ENCODE results near the gene SFI1. TPM values are rescaled to one million over a fixed set of nuclear protein-coding genes. Genes with fewer than 3 reads are reported as not detected.

The SFI1 gene
- 17.9 TPM for polyA plus RNA-seq (2013, experiment 1 of 2)
- 18.3 TPM for polyA plus RNA-seq (2013, experiment 2 of 2)

DNA sequence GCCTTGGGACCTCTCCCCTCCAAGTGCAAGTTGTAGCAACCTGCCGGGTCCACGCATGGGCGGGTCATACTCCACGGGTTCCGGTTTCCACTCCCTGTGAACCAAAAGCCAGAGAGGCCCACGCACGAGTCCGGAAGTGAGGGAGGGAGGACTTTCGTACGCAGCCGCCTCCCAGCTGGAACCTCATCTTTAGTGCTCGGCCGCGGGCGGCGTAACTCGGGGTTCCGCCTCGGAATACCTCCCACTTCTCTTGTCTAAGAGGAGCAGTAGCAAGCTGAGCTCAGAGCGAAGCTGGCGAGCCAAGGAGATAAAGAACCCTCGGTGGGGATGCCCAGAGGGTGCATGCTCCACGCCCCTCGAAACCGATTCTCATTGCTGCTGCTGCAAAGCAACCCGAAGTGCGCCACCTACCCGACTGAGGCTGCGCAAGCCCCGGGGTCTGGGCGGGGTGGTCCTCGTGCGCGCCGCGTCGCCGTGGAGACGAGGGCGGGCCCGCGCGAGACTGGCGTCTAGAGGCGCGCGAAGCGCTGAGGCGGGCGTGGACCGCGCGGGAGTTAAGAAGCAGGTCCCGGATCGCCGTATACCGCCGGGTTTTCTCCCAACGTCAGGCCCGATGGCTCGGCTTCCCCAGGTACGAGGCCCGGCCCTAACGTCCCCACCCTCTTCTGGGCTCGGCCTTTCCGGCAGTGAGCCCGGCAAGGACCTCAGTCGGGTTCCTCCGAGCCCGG, at the start of gene SFI1:
SFI1 (plus strand) TSS at position 530 of the 728 bp plus-strand sequence. CDS start 11,749 bp downstream, outside the sequence.
- Histone ChIP-seq H4K91ac (ENCODE audit: low read depth, low read length, poor library complexity) (no peak within 1 kb of the TSS), H3K4me2 (ENCODE audit: insufficient read depth, low read length, poor library complexity, severe bottlenecking) (peak within 1 kb of the TSS; percentile 82), H3K79me1 (ENCODE audit: low read depth, low read length) (peaks cover 1% of the 10 kb centered on the region), H3K23ac (ENCODE audit: low read depth, low read length, poor library complexity) (peak within 1 kb of the TSS; percentile 46), H2AK5ac (ENCODE audit: low read depth, low read length) (no peak within 1 kb of the TSS), H3K27ac (replicated peaks; ENCODE audit: low read length) (peak within 1 kb of the TSS; percentile 76), H3K36me3 (replicated peaks in 1 of 2; ENCODE audit: control insufficient read depth in 2 of 2, insufficient read depth in 2 of 2, low read length in 2 of 2) (peaks cover 0 to 15% of the 10 kb centered on the region in 2 donors), H2BK120ac (ENCODE audit: low read depth, low read length) (peak within 1 kb of the TSS; percentile 2), H3K4ac (ENCODE audit: low read length) (no peak within 1 kb of the TSS), H3K9me3 (replicated peaks in 1 of 2; ENCODE audit: control insufficient read depth in 2 of 2, insufficient read depth in 1 of 2, low read depth in 1 of 2, low read length in 2 of 2) (peaks cover 3 to 10% of the 10 kb centered on the region in 2 donors), H2BK5ac (ENCODE audit: low read length) (no peak within 1 kb of the TSS), H3K4me3 (ENCODE audit: low read length in 2 of 2) (peak within 1 kb of the TSS; percentile 87 to 94), H3K14ac (ENCODE audit: low read length) (peak within 1 kb of the TSS; percentile 59), H2BK12ac (ENCODE audit: low read length) (no peak within 1 kb of the TSS), H3K18ac (ENCODE audit: low read length) (peak within 1 kb of the TSS; percentile 98), H2AFZ (ENCODE audit: low read length) (peak within 1 kb of the TSS; percentile 98), H2BK15ac (ENCODE audit: low read length) (peak within 1 kb of the TSS; percentile 97), H3K27me3 (ENCODE audit: control insufficient read depth in 3 of 3, insufficient read depth in 3 of 3, low read depth in 1 of 3, low read length in 3 of 3) (no peaks in the 10 kb centered on the region), H4K8ac (ENCODE audit: low read depth, low read length) (peak within 1 kb of the TSS; percentile 94), H3K4me1 (ENCODE audit: control insufficient read depth in 2 of 2, insufficient read depth in 1 of 2, low read depth in 1 of 2, low read length in 2 of 2) (peaks cover 0 to 4% of the 10 kb centered on the region in 2 donors), H3K9ac (ENCODE audit: low read depth, low read length, poor library complexity) (peak within 1 kb of the TSS; percentile 87)
- peak; percentile 80 for DNase-seq (ENCODE audit: low spot score)
- no CpG with 5 or more reads among the region's 70 CpGs for WGBS, 2 donors (ENCODE audit: extremely low coverage in 2 of 2, insufficient read length in 2 of 2, insufficient replicate concordance in 1 of 2)

DNA sequence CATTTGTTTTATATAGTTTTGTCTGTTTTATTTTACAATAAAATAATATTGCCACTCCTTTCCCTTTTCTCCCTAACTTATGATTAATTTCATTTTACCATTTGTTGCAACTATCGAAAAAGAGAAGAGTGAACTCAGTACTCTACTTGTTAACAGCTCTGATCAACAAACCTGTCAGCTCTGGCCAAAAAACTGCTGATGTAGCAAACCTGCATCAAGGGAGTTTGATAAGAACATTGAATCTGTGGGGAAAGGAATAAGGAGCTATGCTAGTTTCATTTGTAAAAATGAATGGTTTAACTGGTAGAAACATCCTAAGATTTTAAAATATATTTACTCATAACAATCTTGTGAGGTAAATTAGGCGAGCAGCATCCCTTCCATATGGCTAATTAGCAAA, 49.6 kb upstream of the SFI1 start:
- Histone ChIP-seq H3K4ac (ENCODE audit: low read length) (no peak overlapping the region), H3K36me3 (replicated peaks in 1 of 2; ENCODE audit: control insufficient read depth in 2 of 2, insufficient read depth in 2 of 2, low read length in 2 of 2) (peaks cover 24 to 95% of the 10 kb centered on the region in 2 donors), H2AK5ac (ENCODE audit: low read depth, low read length) (no peak overlapping the region), H3K14ac (ENCODE audit: low read length) (no peak overlapping the region), H3K23ac (ENCODE audit: low read depth, low read length, poor library complexity) (no peak overlapping the region), H3K4me1 (ENCODE audit: control insufficient read depth in 2 of 2, insufficient read depth in 1 of 2, low read depth in 1 of 2, low read length in 2 of 2) (peaks cover 0 to 2% of the 10 kb centered on the region in 2 donors), H3K18ac (ENCODE audit: low read length) (no peak overlapping the region), H3K4me2 (ENCODE audit: insufficient read depth, low read length, poor library complexity, severe bottlenecking) (no peak overlapping the region), H2BK15ac (ENCODE audit: low read length) (no peak overlapping the region), H3K27ac (replicated peaks; ENCODE audit: low read length) (no peak overlapping the region), H4K91ac (ENCODE audit: low read depth, low read length, poor library complexity) (no peak overlapping the region), H3K27me3 (ENCODE audit: control insufficient read depth in 3 of 3, insufficient read depth in 3 of 3, low read depth in 1 of 3, low read length in 3 of 3) (no peaks in the 10 kb centered on the region), H2AFZ (ENCODE audit: low read length) (no peak overlapping the region), H3K4me3 (ENCODE audit: low read length in 2 of 2) (no peak overlapping the region), H2BK120ac (ENCODE audit: low read depth, low read length) (no peak overlapping the region), H3K9ac (ENCODE audit: low read depth, low read length, poor library complexity) (no peak overlapping the region), H3K79me1 (ENCODE audit: low read depth, low read length) (no peaks in the 10 kb centered on the region), H3K9me3 (replicated peaks in 1 of 2; ENCODE audit: control insufficient read depth in 2 of 2, insufficient read depth in 1 of 2, low read depth in 1 of 2, low read length in 2 of 2) (no peaks in the 10 kb centered on the region), H2BK5ac (ENCODE audit: low read length) (no peak overlapping the region), H2BK12ac (ENCODE audit: low read length) (no peak overlapping the region), H4K8ac (ENCODE audit: low read depth, low read length) (no peak overlapping the region)
- WGBS, 2 donors (ENCODE audit: extremely low coverage in 2 of 2, insufficient read length in 2 of 2, insufficient replicate concordance in 1 of 2): no CpG with 5 or more reads among the region's 2 CpGs
- DNase-seq (ENCODE audit: low spot score): no peak

GRCh38 chr22:31447337-31447736, 49.0 kb upstream of the SFI1 start:
- peaks cover 24 to 95% of the 10 kb centered on the region in 2 donors for H3K36me3 ChIP-seq (replicated peaks in 1 of 2; ENCODE audit: control insufficient read depth in 2 of 2, insufficient read depth in 2 of 2, low read length in 2 of 2)

GRCh38 chr22:31448382-31448781, 48.0 kb upstream of the SFI1 start:
- Histone ChIP-seq H3K4me1 (ENCODE audit: control insufficient read depth in 2 of 2, insufficient read depth in 1 of 2, low read depth in 1 of 2, low read length in 2 of 2) (no peaks in the 10 kb centered on the region), H2BK12ac (ENCODE audit: low read length) (no peak overlapping the region), H3K4me2 (ENCODE audit: insufficient read depth, low read length, poor library complexity, severe bottlenecking) (no peak overlapping the region), H2BK15ac (ENCODE audit: low read length) (no peak overlapping the region), H3K9ac (ENCODE audit: low read depth, low read length, poor library complexity) (no peak overlapping the region), H4K8ac (ENCODE audit: low read depth, low read length) (no peak overlapping the region), H3K14ac (ENCODE audit: low read length) (no peak overlapping the region), H3K4ac (ENCODE audit: low read length) (no peak overlapping the region), H3K4me3 (ENCODE audit: low read length in 2 of 2) (no peak overlapping the region), H2BK5ac (ENCODE audit: low read length) (no peak overlapping the region), H4K91ac (ENCODE audit: low read depth, low read length, poor library complexity) (no peak overlapping the region), H3K79me1 (ENCODE audit: low read depth, low read length) (no peaks in the 10 kb centered on the region), H2BK120ac (ENCODE audit: low read depth, low read length) (no peak overlapping the region), H3K18ac (ENCODE audit: low read length) (no peak overlapping the region), H3K9me3 (replicated peaks in 1 of 2; ENCODE audit: control insufficient read depth in 2 of 2, insufficient read depth in 1 of 2, low read depth in 1 of 2, low read length in 2 of 2) (no peaks in the 10 kb centered on the region), H2AFZ (ENCODE audit: low read length) (no peak overlapping the region), H3K36me3 (replicated peaks in 1 of 2; ENCODE audit: control insufficient read depth in 2 of 2, insufficient read depth in 2 of 2, low read length in 2 of 2) (peaks cover 22 to 95% of the 10 kb centered on the region in 2 donors), H2AK5ac (ENCODE audit: low read depth, low read length) (no peak overlapping the region), H3K27me3 (ENCODE audit: control insufficient read depth in 3 of 3, insufficient read depth in 3 of 3, low read depth in 1 of 3, low read length in 3 of 3) (no peaks in the 10 kb centered on the region), H3K23ac (ENCODE audit: low read depth, low read length, poor library complexity) (no peak overlapping the region), H3K27ac (replicated peaks; ENCODE audit: low read length) (no peak overlapping the region)
- no peak for DNase-seq (ENCODE audit: low spot score)
- no CpG with 5 or more reads among the region's 2 CpGs for WGBS, 2 donors (ENCODE audit: extremely low coverage in 2 of 2, insufficient read length in 2 of 2, insufficient replicate concordance in 1 of 2)

More at GRCh38 chr22:31447337-31447736, 49.0 kb upstream of the SFI1 start:
- Histone ChIP-seq H4K8ac (ENCODE audit: low read depth, low read length) (no peak overlapping the region), H3K4ac (ENCODE audit: low read length) (no peak overlapping the region), H2AFZ (ENCODE audit: low read length) (no peak overlapping the region), H3K18ac (ENCODE audit: low read length) (no peak overlapping the region), H3K23ac (ENCODE audit: low read depth, low read length, poor library complexity) (no peak overlapping the region), H2AK5ac (ENCODE audit: low read depth, low read length) (no peak overlapping the region), H2BK5ac (ENCODE audit: low read length) (no peak overlapping the region), H3K4me3 (ENCODE audit: low read length in 2 of 2) (no peak overlapping the region), H4K91ac (ENCODE audit: low read depth, low read length, poor library complexity) (no peak overlapping the region), H3K27ac (replicated peaks; ENCODE audit: low read length) (no peak overlapping the region), H3K9ac (ENCODE audit: low read depth, low read length, poor library complexity) (peak overlapping the region; percentile 47), H3K27me3 (ENCODE audit: control insufficient read depth in 3 of 3, insufficient read depth in 3 of 3, low read depth in 1 of 3, low read length in 3 of 3) (no peaks in the 10 kb centered on the region), H3K4me1 (ENCODE audit: control insufficient read depth in 2 of 2, insufficient read depth in 1 of 2, low read depth in 1 of 2, low read length in 2 of 2) (peaks cover 0 to 2% of the 10 kb centered on the region in 2 donors), H3K9me3 (replicated peaks in 1 of 2; ENCODE audit: control insufficient read depth in 2 of 2, insufficient read depth in 1 of 2, low read depth in 1 of 2, low read length in 2 of 2) (no peaks in the 10 kb centered on the region), H2BK120ac (ENCODE audit: low read depth, low read length) (no peak overlapping the region), H3K79me1 (ENCODE audit: low read depth, low read length) (no peaks in the 10 kb centered on the region), H3K14ac (ENCODE audit: low read length) (no peak overlapping the region), H3K4me2 (ENCODE audit: insufficient read depth, low read length, poor library complexity, severe bottlenecking) (no peak overlapping the region), H2BK15ac (ENCODE audit: low read length) (no peak overlapping the region), H2BK12ac (ENCODE audit: low read length) (no peak overlapping the region)
- WGBS, 2 donors (ENCODE audit: extremely low coverage in 2 of 2, insufficient read length in 2 of 2, insufficient replicate concordance in 1 of 2): no CpG with 5 or more reads among the region's 3 CpGs
- DNase-seq (ENCODE audit: low spot score): no peak

Measured in neuronal stem cell (in vitro differentiated cells).